Endodermal cell (in vitro differentiated cells): ENCODE measurements around the gene ACTG2. TPM values are rescaled to one million over a fixed set of nuclear protein-coding genes. Genes with fewer than 3 reads are reported as not detected.

Experiments used
- DNase-seq: peaks from one replicate; pipeline ENCODE4 v3.0.0-alpha.2; 2017
- H3K27ac ChIP-seq: 2 replicates; pipeline ENCODE4 v1.5.1; 2013; ENCODE audit warnings: mild to moderate bottlenecking, low read depth, low read length, moderate library complexity
- H3K27me3 ChIP-seq: 2 replicates; pipeline ENCODE4 v1.6.1; 2013; ENCODE audit warnings: mild to moderate bottlenecking, low read length, moderate library complexity; ENCODE audit not compliant: insufficient read depth, control insufficient read depth, poor library complexity, severe bottlenecking
- H3K36me3 ChIP-seq: 2 replicates; pipeline ENCODE4 v1.7.0; 2013; ENCODE audit warnings: mild to moderate bottlenecking, low read length, moderate library complexity; ENCODE audit not compliant: control insufficient read depth, insufficient read depth
- H3K4me1 ChIP-seq: one replicate; pipeline ENCODE4 v1.7.0; 2013; ENCODE audit warnings: low read length; ENCODE audit not compliant: control insufficient read depth, insufficient read depth
- H3K4me3 ChIP-seq: 2 replicates; pipeline ENCODE4 v1.5.1; 2013; ENCODE audit warnings: mild to moderate bottlenecking, low read length, moderate library complexity
- H3K9ac ChIP-seq: 2 replicates; pipeline ENCODE4 v1.6.1; 2013; ENCODE audit warnings: mild to moderate bottlenecking, low read length, moderate library complexity; ENCODE audit not compliant: poor library complexity, severe bottlenecking; ENCODE audit errors: extremely low read depth
- H3K9me3 ChIP-seq: 2 replicates; pipeline ENCODE4 v1.6.1; 2013; ENCODE audit warnings: mild to moderate bottlenecking, low read length, moderate library complexity; ENCODE audit not compliant: control insufficient read depth
- H3K27ac Mint-ChIP-seq: 2 replicates; pipeline ENCODE4 v1.8.0; 2020; ENCODE audit warnings: mixed read lengths
- H3K27me3 Mint-ChIP-seq: 2 replicates; pipeline ENCODE4 v1.8.0; 2021; ENCODE audit warnings: mild to moderate bottlenecking, mixed read lengths; ENCODE audit not compliant: insufficient read depth
- H3K36me3 Mint-ChIP-seq: 2 replicates; pipeline ENCODE4 v1.8.0; 2020; ENCODE audit warnings: low read depth, mixed read lengths
- H3K4me1 Mint-ChIP-seq: 2 replicates; pipeline ENCODE4 v1.8.0; 2020; ENCODE audit warnings: mixed read lengths
- H3K4me3 Mint-ChIP-seq: 2 replicates; pipeline ENCODE4 v1.8.0; 2020; ENCODE audit warnings: mild to moderate bottlenecking, moderate library complexity, mixed read lengths
- H3K9me3 Mint-ChIP-seq: 2 replicates; pipeline ENCODE4 v1.8.0; 2020; ENCODE audit warnings: mild to moderate bottlenecking, mixed read lengths
- WGBS, 2 experiments: methylation state at CpG; one replicate each; pipeline versions ENCODE4 v1.1.5 to v1.1.7; 2013; ENCODE audit warnings: missing lambda C conversion rate in 2 of 2, mixed read lengths in 1 of 2; ENCODE audit not compliant: insufficient coverage in 1 of 2, insufficient read length in 1 of 2; 5-methylcytosine and 5-hydroxymethylcytosine counted together
- total RNA-seq, 2 donors: library from RNA; stranded (reverse); fragmentation: NEBNext Ultra II Directional in 1 of 2; extraction: Animal tissue kit (Norgen Biotek cat#: 25700) in 1 of 2; gene quantifications; 2 replicates in 1 of 2; 3 replicates in 1 of 2; pipeline ENCODE4 v1.2.1, GENCODE V29; 2021
- TF ChIP-seq, protein P1 (sequence below): fragments of 200-600 bp; sonication (generic); conservative IDR thresholded peaks from 2 replicates; pipeline ENCODE4 v1.5.0; 2021; ENCODE audit warnings: antibody characterized with exemption, mild to moderate bottlenecking

Gene ACTG2
- total RNA-seq, 2 donors from 2014 or later, result 1.5 to 1.6 TPM

DNA sequence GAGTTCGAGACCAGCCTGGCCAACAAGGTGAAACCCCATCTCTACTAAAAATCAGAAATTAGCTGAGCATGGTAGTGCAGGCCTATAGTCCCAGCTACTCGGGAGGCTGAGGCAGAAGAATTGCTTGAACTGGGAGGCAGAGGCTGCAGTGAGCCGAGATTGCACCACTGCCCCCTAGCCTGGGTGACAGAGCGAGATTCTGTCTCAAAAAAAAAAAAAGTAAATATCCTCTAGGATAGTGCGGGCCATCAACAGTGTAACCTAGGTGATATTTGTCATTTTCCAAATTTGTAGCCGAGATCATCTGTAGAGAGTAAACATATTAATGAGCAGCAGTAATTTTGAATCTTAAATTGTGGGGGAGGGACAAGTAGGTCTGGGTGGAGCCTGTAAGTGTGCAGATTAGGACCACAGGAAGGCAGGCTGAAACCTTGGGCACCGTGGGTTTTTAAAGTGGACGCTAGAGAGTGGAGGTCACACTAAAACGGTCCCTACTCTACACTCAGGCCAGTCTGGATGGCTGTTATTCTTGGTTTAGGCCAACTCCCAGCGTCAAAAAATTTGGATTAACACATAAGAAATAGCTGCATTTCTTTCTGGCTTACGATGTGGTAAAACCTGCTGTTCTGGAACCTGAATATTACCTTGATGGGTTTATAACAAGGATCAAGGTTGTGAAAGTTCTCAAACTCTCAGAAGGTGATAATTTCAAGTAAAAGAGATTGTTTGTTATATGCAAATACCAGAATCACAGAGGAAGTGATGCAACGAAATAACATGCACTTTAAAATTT is 69.2 kb downstream of the ACTG2 start:
- Mint-ChIP-seq H3K27me3 (no peaks in the 10 kb centered on the region), H3K36me3 (peaks cover 28% of the 10 kb centered on the region), H3K27ac (no peak overlapping the region), H3K9me3 (peaks cover 5% of the 10 kb centered on the region), H3K4me3 (no peak overlapping the region), H3K4me1 (peaks cover 23% of the 10 kb centered on the region)
- H3K9ac ChIP-seq, result no peak overlapping the region
- 89 to 92% methylated on average over 11 to 12 of the region's 12 CpGs for WGBS, 2 experiments
- H3K4me3 ChIP-seq, result no peak overlapping the region
- peak; percentile 53 for DNase-seq
- H3K4me1 ChIP-seq, result peaks cover 4% of the 10 kb centered on the region
- TF ChIP-seq, protein P1, sequence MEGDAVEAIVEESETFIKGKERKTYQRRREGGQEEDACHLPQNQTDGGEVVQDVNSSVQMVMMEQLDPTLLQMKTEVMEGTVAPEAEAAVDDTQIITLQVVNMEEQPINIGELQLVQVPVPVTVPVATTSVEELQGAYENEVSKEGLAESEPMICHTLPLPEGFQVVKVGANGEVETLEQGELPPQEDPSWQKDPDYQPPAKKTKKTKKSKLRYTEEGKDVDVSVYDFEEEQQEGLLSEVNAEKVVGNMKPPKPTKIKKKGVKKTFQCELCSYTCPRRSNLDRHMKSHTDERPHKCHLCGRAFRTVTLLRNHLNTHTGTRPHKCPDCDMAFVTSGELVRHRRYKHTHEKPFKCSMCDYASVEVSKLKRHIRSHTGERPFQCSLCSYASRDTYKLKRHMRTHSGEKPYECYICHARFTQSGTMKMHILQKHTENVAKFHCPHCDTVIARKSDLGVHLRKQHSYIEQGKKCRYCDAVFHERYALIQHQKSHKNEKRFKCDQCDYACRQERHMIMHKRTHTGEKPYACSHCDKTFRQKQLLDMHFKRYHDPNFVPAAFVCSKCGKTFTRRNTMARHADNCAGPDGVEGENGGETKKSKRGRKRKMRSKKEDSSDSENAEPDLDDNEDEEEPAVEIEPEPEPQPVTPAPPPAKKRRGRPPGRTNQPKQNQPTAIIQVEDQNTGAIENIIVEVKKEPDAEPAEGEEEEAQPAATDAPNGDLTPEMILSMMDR, result peak; percentile 43
- no peak overlapping the region for H3K27ac ChIP-seq
- H3K36me3 ChIP-seq, result peaks cover 18% of the 10 kb centered on the region
- peaks cover 8% of the 10 kb centered on the region for H3K9me3 ChIP-seq
- no peaks in the 10 kb centered on the region for H3K27me3 ChIP-seq

DNA sequence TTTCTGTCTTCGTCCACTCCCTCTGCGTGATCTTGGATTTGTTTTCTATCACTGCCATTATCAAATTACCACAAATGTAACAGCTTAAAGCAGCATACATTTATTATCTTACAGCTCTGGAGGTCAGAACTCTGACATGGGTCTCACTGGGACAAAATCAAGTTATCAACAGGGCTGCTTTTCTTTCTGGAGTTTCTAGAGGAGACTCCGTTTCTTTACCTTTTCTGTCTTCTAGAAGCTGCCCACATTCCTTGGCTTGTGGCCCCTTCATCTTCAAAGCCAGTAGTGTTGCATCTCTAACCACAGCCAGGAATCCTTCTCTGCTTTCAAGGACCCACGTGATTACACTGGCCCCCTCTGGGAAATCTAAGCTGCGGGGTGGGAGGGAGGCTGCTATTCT is 70.0 kb downstream of the ACTG2 start:
- no peak for DNase-seq
- H3K27ac ChIP-seq, result no peak overlapping the region
- H3K4me1 ChIP-seq, result peaks cover 4% of the 10 kb centered on the region
- H3K9me3 ChIP-seq, result peaks cover 8% of the 10 kb centered on the region
- H3K27me3 ChIP-seq, result no peaks in the 10 kb centered on the region
- Mint-ChIP-seq H3K36me3 (peaks cover 24% of the 10 kb centered on the region), H3K4me3 (no peak overlapping the region), H3K27ac (no peak overlapping the region), H3K4me1 (peaks cover 20% of the 10 kb centered on the region), H3K27me3 (no peaks in the 10 kb centered on the region), H3K9me3 (peaks cover 5% of the 10 kb centered on the region)
- TF ChIP-seq, protein P1, result no peak
- no peak overlapping the region for H3K4me3 ChIP-seq
- WGBS, 2 experiments, result 92 to 97% methylated on average over 3 to 5 of the region's 5 CpGs
- peaks cover 16% of the 10 kb centered on the region for H3K36me3 ChIP-seq
- no peak overlapping the region for H3K9ac ChIP-seq

DNA sequence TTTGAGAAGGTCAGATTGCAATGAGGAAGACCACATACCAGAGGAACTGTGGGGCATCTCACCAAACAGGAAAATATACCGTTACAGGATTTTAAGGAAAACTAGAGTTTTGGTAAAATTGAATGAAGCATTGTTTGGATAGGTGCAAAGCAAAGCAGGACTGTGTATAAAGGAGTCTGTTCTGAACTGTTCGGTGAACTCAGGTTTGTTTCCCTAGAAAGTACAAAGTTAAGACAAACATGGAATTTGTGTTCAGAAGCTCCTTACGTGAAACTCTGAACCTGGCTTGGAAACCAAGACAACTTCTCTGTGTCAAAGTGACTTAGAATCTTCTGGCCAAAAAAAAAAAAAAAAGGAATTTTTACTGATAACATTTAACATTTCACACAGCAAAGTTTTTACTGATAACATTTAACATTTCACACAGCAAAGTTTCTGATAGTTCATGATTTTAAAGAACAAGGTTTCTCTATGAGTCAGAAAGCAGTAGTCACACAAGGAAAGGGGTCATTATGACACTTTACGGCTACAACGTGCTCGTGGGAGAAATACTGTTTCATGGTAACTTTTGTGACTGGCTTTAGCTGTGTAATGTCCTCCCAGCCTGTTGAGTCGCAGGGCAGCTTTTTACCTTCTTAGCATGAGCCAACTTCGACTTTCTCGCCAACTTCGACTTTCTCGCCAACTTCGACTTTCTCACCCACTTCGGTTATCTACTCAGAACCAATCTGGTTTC is 70.7 kb downstream of the ACTG2 start:
- Histone ChIP-seq H3K4me1 (peaks cover 2% of the 10 kb centered on the region), H3K9me3 (peaks cover 8% of the 10 kb centered on the region), H3K36me3 (peaks cover 8% of the 10 kb centered on the region), H3K27me3 (no peaks in the 10 kb centered on the region), H3K27ac (no peak overlapping the region), H3K4me3 (no peak overlapping the region), H3K9ac (no peak overlapping the region)
- peaks cover 16% of the 10 kb centered on the region for H3K36me3 Mint-ChIP-seq
- no peaks in the 10 kb centered on the region for H3K27me3 Mint-ChIP-seq
- TF ChIP-seq, protein P1, result no peak
- peaks cover 5% of the 10 kb centered on the region for H3K9me3 Mint-ChIP-seq
- H3K4me3 Mint-ChIP-seq, result no peak overlapping the region
- WGBS, 2 experiments, result 93 to 96% methylated on average over 13 of the region's 13 CpGs
- DNase-seq, result no peak
- peaks cover 18% of the 10 kb centered on the region for H3K4me1 Mint-ChIP-seq
- no peak overlapping the region for H3K27ac Mint-ChIP-seq
